H1 (cell line): ENCODE data around the gene THRB. TPM values are rescaled to one million over a fixed set of nuclear protein-coding genes. Genes with fewer than 3 reads are reported as not detected.

ENCODE experiments used
- CTCF ChIA-PET: fragments of 300-600 bp; sonication (Branson Sonifier 250); formaldehyde crosslinking; loops from one replicate; lab custom pipeline; 2021; ENCODE audit not compliant: partially characterized antibody; lab: Charles Lee
- POLR2A ChIA-PET: fragments of 300-600 bp; sonication (Branson Sonifier 250); formaldehyde crosslinking; loops from one replicate; lab custom pipeline; 2021; ENCODE audit warnings: inconsistent platforms; ENCODE audit not compliant: partially characterized antibody; lab: Charles Lee
- DNase-seq, 2 experiments: peaks; one replicate each; pipeline versions ENCODE4 v3.0.0 to v3.0.0-alpha.2; 2010 to 2022; ENCODE audit warnings: low spot score in 2 of 2, low read depth in 1 of 2, mixed read lengths in 1 of 2
- FAIRE-seq: peaks from 2 replicates; lab custom pipeline; 2011; peaks lifted over from hg19 to GRCh38; lab: Jason Lieb, UNC
- H2AFZ ChIP-seq: 2 replicates; pipeline ENCODE4 v1.8.1; 2012; ENCODE audit warnings: low read length, inconsistent platforms
- H2AK5ac ChIP-seq: 2 replicates; pipeline ENCODE4 v1.6.1; 2013; ENCODE audit warnings: low read depth, low read length
- H2BK120ac ChIP-seq: replicated peaks from 2 replicates; pipeline ENCODE3; 2013; ENCODE audit warnings: low read depth, low read length, inconsistent platforms
- H2BK12ac ChIP-seq: 2 replicates; pipeline ENCODE4 v1.6.1; 2013; ENCODE audit warnings: low read depth, low read length
- H2BK15ac ChIP-seq: 2 replicates; pipeline ENCODE4 v1.6.1; 2013; ENCODE audit warnings: low read length
- H2BK20ac ChIP-seq: 2 replicates; pipeline ENCODE4 v1.6.1; 2013; ENCODE audit warnings: low read length
- H2BK5ac ChIP-seq: 2 replicates; pipeline ENCODE4 v1.6.1; 2013; ENCODE audit warnings: low read depth, low read length
- H3K14ac ChIP-seq: 2 replicates; pipeline ENCODE4 v1.6.1; 2013; ENCODE audit warnings: inconsistent platforms; ENCODE audit not compliant: insufficient read length
- H3K18ac ChIP-seq: 2 replicates; pipeline ENCODE4 v1.6.1; 2013; ENCODE audit warnings: low read length; ENCODE audit errors: extremely low read depth
- H3K23ac ChIP-seq: 2 replicates; pipeline ENCODE4 v1.6.1; 2013; ENCODE audit warnings: inconsistent platforms; ENCODE audit not compliant: insufficient read length
- H3K23me2 ChIP-seq: 2 replicates; pipeline ENCODE4 v1.6.1; 2013; ENCODE audit warnings: low read depth, low read length
- H3K27ac ChIP-seq: 2 replicates; pipeline ENCODE4 v1.6.1; 2011; ENCODE audit warnings: low read depth, low read length, inconsistent platforms
- H3K27me3 ChIP-seq, 4 experiments: replicated peaks in 1 of 4; 1 replicate in 1 of 4; 2 replicates in 3 of 4; pipeline versions ENCODE4 v1.6.1 to v1.8.1; 2011 to 2013; ENCODE audit warnings: low read length in 3 of 4, mild to moderate bottlenecking in 3 of 4, inconsistent platforms in 2 of 4, mixed read lengths in 2 of 4, moderate library complexity in 1 of 4; ENCODE audit not compliant: control insufficient read depth in 3 of 4, insufficient read depth in 3 of 4; ENCODE audit errors: extremely low read depth in 1 of 4
- H3K36me3 ChIP-seq, 4 experiments: 2 replicates each; pipeline versions ENCODE4 v1.6.1 to v1.8.1; 2011 to 2013; ENCODE audit warnings: mild to moderate bottlenecking in 4 of 4, low read length in 3 of 4, moderate library complexity in 2 of 4, control low read depth in 1 of 4, inconsistent platforms in 1 of 4; ENCODE audit not compliant: insufficient read depth in 4 of 4, control insufficient read depth in 2 of 4
- H3K4ac ChIP-seq: replicated peaks from 2 replicates; pipeline ENCODE3; 2013; ENCODE audit warnings: low read length, low read depth, mixed read lengths, inconsistent platforms; ENCODE audit not compliant: insufficient read length
- H3K4me1 ChIP-seq, 4 experiments: replicated peaks in 1 of 4; 1 replicate in 1 of 4; 2 replicates in 3 of 4; pipeline versions ENCODE4 v1.6.1 to v1.8.1; 2011 to 2013; ENCODE audit warnings: low read length in 3 of 4, inconsistent platforms in 2 of 4, mixed read lengths in 1 of 4; ENCODE audit not compliant: insufficient read depth in 4 of 4, control insufficient read depth in 3 of 4
- H3K4me2 ChIP-seq, 2 experiments: 2 replicates each; pipeline versions ENCODE4 v1.6.1 to v1.8.1; 2011 to 2013; ENCODE audit warnings: low read depth in 2 of 2, low read length in 2 of 2, control low read depth in 1 of 2, inconsistent platforms in 1 of 2, mild to moderate bottlenecking in 1 of 2; ENCODE audit not compliant: insufficient read depth in 1 of 2
- H3K4me3 ChIP-seq, 4 experiments: fragments of 200-600, 300-600 bp in 1 of 4; sonication (generic), shearing (Covaris generic), sonication (Bioruptor Twin) in 1 of 4; 2 replicates each; pipeline versions ENCODE4 v1.5.1 to v1.8.1; 2011 to 2016; ENCODE audit warnings: low read length in 4 of 4, low read depth in 3 of 4, control low read depth in 2 of 4, inconsistent platforms in 2 of 4, mild to moderate bottlenecking in 2 of 4, mixed read lengths in 1 of 4, moderate library complexity in 1 of 4; ENCODE audit not compliant: insufficient read depth in 2 of 4; ENCODE audit errors: extremely low read depth in 1 of 4
- H3K56ac ChIP-seq: replicated peaks from 2 replicates; pipeline ENCODE3; 2013; ENCODE audit warnings: low read depth, mild to moderate bottlenecking, mixed read lengths, low read length, inconsistent platforms; ENCODE audit not compliant: insufficient read length
- H3K79me1 ChIP-seq: 2 replicates; pipeline ENCODE4 v1.6.1; 2013; ENCODE audit warnings: low read depth, low read length, control low read depth
- H3K79me2 ChIP-seq, 2 experiments: 2 replicates each; pipeline versions ENCODE4 v1.6.1 to v1.8.1; 2012 to 2013; ENCODE audit warnings: low read length in 2 of 2, mild to moderate bottlenecking in 2 of 2, inconsistent platforms in 1 of 2; ENCODE audit not compliant: insufficient read depth in 2 of 2, control insufficient read depth in 1 of 2
- H3K9ac ChIP-seq, 4 experiments: replicated peaks in 1 of 4; 1 replicate in 1 of 4; 2 replicates in 3 of 4; pipeline versions ENCODE4 v1.6.1 to v1.8.1; 2011 to 2013; ENCODE audit warnings: low read depth in 3 of 4, low read length in 3 of 4, control low read depth in 2 of 4, mild to moderate bottlenecking in 2 of 4, moderate library complexity in 2 of 4, inconsistent platforms in 1 of 4; ENCODE audit errors: extremely low read depth in 1 of 4
- H3K9me3 ChIP-seq, 2 experiments: 2 replicates each; pipeline versions ENCODE4 v1.6.1 to v1.8.1; 2012 to 2013; ENCODE audit warnings: mild to moderate bottlenecking in 2 of 2, moderate library complexity in 2 of 2, control low read depth in 1 of 2, inconsistent platforms in 1 of 2, low read depth in 1 of 2, low read length in 1 of 2, mixed read lengths in 1 of 2; ENCODE audit not compliant: insufficient read depth in 2 of 2
- H4K20me1 ChIP-seq, 2 experiments: replicated peaks in 1 of 2; 2 replicates each; pipeline versions ENCODE3 to v1.8.1; 2011 to 2013; ENCODE audit warnings: inconsistent platforms in 2 of 2, low read length in 2 of 2, mild to moderate bottlenecking in 1 of 2; ENCODE audit not compliant: insufficient read depth in 2 of 2, control insufficient read depth in 1 of 2
- H4K5ac ChIP-seq: 2 replicates; pipeline ENCODE4 v1.6.1; 2013; ENCODE audit warnings: low read length, low read depth, mixed read lengths, inconsistent platforms; ENCODE audit not compliant: insufficient read length
- H4K8ac ChIP-seq: 2 replicates; pipeline ENCODE4 v1.8.0; 2013; ENCODE audit warnings: mild to moderate bottlenecking, moderate library complexity, low read length, inconsistent platforms; ENCODE audit not compliant: insufficient read depth; ENCODE audit errors: extremely low read depth
- H4K91ac ChIP-seq: replicated peaks from 2 replicates; pipeline ENCODE3; 2013; ENCODE audit warnings: low read length, mixed read lengths, inconsistent platforms; ENCODE audit not compliant: insufficient read length
- WGBS, 2 experiments: shearing (Covaris generic) in 1 of 2; methylation state at CpG; one replicate each; pipeline versions ENCODE4 v1.1.6 to v1.1.7; 2013 to 2015; ENCODE audit warnings: low lambda C conversion rate in 2 of 2, mixed read lengths in 2 of 2, inconsistent platforms in 1 of 2, low coverage in 1 of 2, missing lambda C conversion rate in 1 of 2; ENCODE audit not compliant: insufficient replicate concordance in 2 of 2, insufficient coverage in 1 of 2, insufficient read length in 1 of 2; ENCODE audit errors: extremely low coverage in 1 of 2, missing lambda C conversion rate in 1 of 2; 5-methylcytosine and 5-hydroxymethylcytosine counted together
- polyA plus RNA-seq, 7 experiments: library from polyadenylated mRNA; depleted of rRNA in 3 of 7; stranded (reverse) in 5 of 7; unstranded in 2 of 7; fragments of >200 nt in 5 of 7; fragments of 200-250 nt in 2 of 7; gene quantifications; 1 replicate in 5 of 7; 2 replicates in 1 of 7; 4 replicates in 1 of 7; pipeline versions ENCODE4 v1.2.1 to v1.2.3, GENCODE V29; 2011 to 2013; ENCODE audit warnings: missing spikeins in 2 of 7, mixed read lengths in 2 of 7
- total RNA-seq: library from RNA; stranded (reverse); fragmentation: NEBNext Ultra II Directional; extraction: Animal tissue kit (Norgen Biotek cat#: 25700); gene quantifications from 2 replicates; pipeline ENCODE4 v1.2.1, GENCODE V29; 2021

Gene THRB
- total and polyA plus RNA-seq, 2 of the 8 experiments (the other 6 are each of a cell fraction or from before 2014, with no cell fraction given) = 0.98 to 3.9 TPM

- CTCF ChIA-PET = interaction anchor here (0.6 to 1.2 kb wide), 3 partner anchors 9 to 60 kb away, joined by 3 to 4 read pairs (median 4); no protein-coding TSS in a partner anchor
These were observed 317.4 kb downstream of the THRB start for GRCh38 chr3:24177201-24177600.

More at GRCh38 chr3:24177201-24177600, 317.4 kb downstream of the THRB start:
- no peaks in the 10 kb centered on the region for H3K79me2 ChIP-seq
- H3K4me1 ChIP-seq = peaks cover 0 to 8% (median 5%) of the 10 kb centered on the region in 4 experiments; a peak in 2 of 7 replicates
- H4K5ac ChIP-seq = no peak overlapping the region
- H3K9me3 ChIP-seq = no peaks in the 10 kb centered on the region
- no peaks in the 10 kb centered on the region for H4K20me1 ChIP-seq
- no peaks in the 10 kb centered on the region for H3K36me3 ChIP-seq
- no peak overlapping the region for H3K56ac ChIP-seq
- H3K27me3 ChIP-seq = no peaks in the 10 kb centered on the region
- POLR2A ChIA-PET = no interaction called here
- H3K4me3 ChIP-seq = no peak overlapping the region
- H4K8ac ChIP-seq = no peak overlapping the region
- H3K14ac ChIP-seq = no peak overlapping the region
- H2AFZ ChIP-seq = no peak overlapping the region
- no peak overlapping the region for H2BK5ac ChIP-seq
- no peak overlapping the region for H2BK15ac ChIP-seq
- no peak overlapping the region for H4K91ac ChIP-seq
- H2BK12ac ChIP-seq = no peak overlapping the region
- H2BK120ac ChIP-seq = no peak overlapping the region
- no peak overlapping the region for H2BK20ac ChIP-seq
- H3K79me1 ChIP-seq = no peaks in the 10 kb centered on the region
- no peak overlapping the region for H3K4ac ChIP-seq
- no peak overlapping the region for H3K27ac ChIP-seq
- no peak overlapping the region for H3K18ac ChIP-seq
- H3K4me2 ChIP-seq = no peak overlapping the region
- no peaks in the 10 kb centered on the region for H3K23me2 ChIP-seq
- no peak overlapping the region for H3K9ac ChIP-seq
- no peak overlapping the region for H2AK5ac ChIP-seq
- FAIRE-seq = no peak
- DNase-seq = no peak
- H3K23ac ChIP-seq = no peak overlapping the region
- WGBS, 2 experiments = 67% methylated on average over 5 of the region's 5 CpGs; no CpG with 5 or more reads in 1 of the 2 experiments
